ENCODE results near the gene DCLK2. TPM values are rescaled to one million over a fixed set of nuclear protein-coding genes. Genes with fewer than 3 reads are reported as not detected.

The DCLK2 gene
- 4.3 TPM for total RNA-seq
- long read RNA-seq, partial matches to known transcripts: 4 of 11 reads
- long read RNA-seq, other reads (novel, unspliced or antisense): 7 of 11 reads

GRCh38 chr4:150078041-150078578 is at the start of gene DCLK2:
DCLK2 (plus strand) TSS chr4:150078445; CDS start chr4:150079028, 583 bp downstream.
- peak; percentile 93 for DNase-seq (ENCODE audit: low spot score)

GRCh38 chr4:150032541-150032940 is 45.7 kb upstream of the DCLK2 start:
- DNase-seq (ENCODE audit: low spot score): no peak

- no peak for DNase-seq (ENCODE audit: low spot score)
Observed at GRCh38 chr4:150033081-150033480, 45.2 kb upstream of the DCLK2 start.

- DNase-seq (ENCODE audit: low spot score): no peak
Observed at GRCh38 chr4:150033901-150034300, 44.3 kb upstream of the DCLK2 start.

GRCh38 chr4:150037251-150037856 is 40.9 kb upstream of the DCLK2 start:
- no peak for DNase-seq (ENCODE audit: low spot score)

GRCh38 chr4:150038335-150039076 is 39.7 kb upstream of the DCLK2 start:
- DNase-seq (ENCODE audit: low spot score): no peak

GRCh38 chr4:150039274-150040127 is 38.7 kb upstream of the DCLK2 start:
- DNase-seq (ENCODE audit: low spot score): no peak

- DNase-seq (ENCODE audit: low spot score): no peak
Observed at GRCh38 chr4:150044517-150044916, 33.7 kb upstream of the DCLK2 start.

- DNase-seq (ENCODE audit: low spot score): no peak
Observed at GRCh38 chr4:150045410-150045809, 32.8 kb upstream of the DCLK2 start.

- no peak for DNase-seq (ENCODE audit: low spot score)
Observed at GRCh38 chr4:150046728-150047217, 31.5 kb upstream of the DCLK2 start.

GRCh38 chr4:150047546-150047945 is 30.7 kb upstream of the DCLK2 start:
- no peak for DNase-seq (ENCODE audit: low spot score)

GRCh38 chr4:150049682-150050081 is 28.6 kb upstream of the DCLK2 start:
- DNase-seq (ENCODE audit: low spot score): no peak

GRCh38 chr4:150050566-150050965 is 27.7 kb upstream of the DCLK2 start:
- DNase-seq (ENCODE audit: low spot score): no peak

- no peak for DNase-seq (ENCODE audit: low spot score)
Observed at GRCh38 chr4:150051111-150051510, 27.1 kb upstream of the DCLK2 start.

GRCh38 chr4:150055467-150055866 is 22.8 kb upstream of the DCLK2 start:
- no peak for DNase-seq (ENCODE audit: low spot score)

GRCh38 chr4:150056569-150056968 is 21.7 kb upstream of the DCLK2 start:
- no peak for DNase-seq (ENCODE audit: low spot score)

GRCh38 chr4:150061086-150061776 is 17.0 kb upstream of the DCLK2 start:
- no peak for DNase-seq (ENCODE audit: low spot score)

- no peak for DNase-seq (ENCODE audit: low spot score)
Observed at GRCh38 chr4:150063128-150063527, 15.1 kb upstream of the DCLK2 start.

- DNase-seq (ENCODE audit: low spot score): no peak
Observed at GRCh38 chr4:150065740-150066139, 12.5 kb upstream of the DCLK2 start.

GRCh38 chr4:150067859-150068258 is 10.4 kb upstream of the DCLK2 start:
- DNase-seq (ENCODE audit: low spot score): no peak
